Testis (tissue), 3 donors: ENCODE results near the gene EFCAB8. TPM values are rescaled to one million over a fixed set of nuclear protein-coding genes. Genes with fewer than 3 reads are reported as not detected.
"Not testable (repeated sequence)": the region's sequence is repeated elsewhere in the genome, so short reads cannot be mapped to it uniquely, and the experiment has no call there.

Experiments
- DNase-seq: peaks from one replicate; pipeline ENCODE4 v3.0.0-alpha.2; 2019
- H3K27ac ChIP-seq, 2 donors: fragments of 200-600 bp; sonication (generic); one replicate each; pipeline ENCODE4 v1.5.1; 2019
- H3K27me3 ChIP-seq: fragments of 200-600 bp; sonication (generic); one replicate; pipeline ENCODE4 v1.5.1; 2019
- H3K36me3 ChIP-seq: fragments of 200-600 bp; sonication (generic); one replicate; pipeline ENCODE4 v1.5.1; 2017; ENCODE audit warnings: low read depth; ENCODE audit errors: missing control alignments
- H3K4me1 ChIP-seq: fragments of 200-600 bp; sonication (generic); one replicate; pipeline ENCODE4 v1.5.1; 2019
- H3K4me3 ChIP-seq, 2 donors: fragments of 200-600 bp; sonication (generic); one replicate each; pipeline ENCODE4 v1.5.1; 2017 to 2019
- H3K9me3 ChIP-seq: fragments of 200-600 bp; sonication (generic); one replicate; pipeline ENCODE4 v1.5.1; 2017
- CTCF ChIP-seq, 3 experiments: fragments of 450-650 bp in 2 of 3; fragments of 200-600 bp in 1 of 3; sonication (generic) in 1 of 3; IDR thresholded peaks; one replicate each; pipeline ENCODE4 v1.5.1; 2016 to 2019; ENCODE audit warnings: antibody characterized with exemption in 3 of 3, mild to moderate bottlenecking in 2 of 3, moderate library complexity in 1 of 3
- POLR2A ChIP-seq: fragments of 450-650 bp; IDR thresholded peaks from one replicate; pipeline ENCODE4 v1.6.1; 2017; ENCODE audit warnings: antibody characterized with exemption, mild to moderate bottlenecking, moderate library complexity
- WGBS, 2 donors: methylation state at CpG; one replicate each; pipeline ENCODE4 v1.1.5; 2018; 5-methylcytosine and 5-hydroxymethylcytosine counted together
- intact Hi-C: fragments of 100-400 bp; cut with DNase I; formaldehyde crosslinking; loops from one replicate; pipeline ENCODE4 v1.15.1; 2023; ENCODE audit warnings: low total_unique reads
- polyA plus RNA-seq: library from polyadenylated mRNA; stranded (reverse); fragments of 350-450 nt; fragmentation: Illumina TruSeq; extraction: RNeasy Lipid Tissue Mini Kit (QIAGEN cat#74804); gene quantifications from one replicate; pipeline ENCODE4 v1.2.3, GENCODE V29; 2014; ENCODE audit warnings: low read depth, low replicate concordance; ENCODE audit not compliant: insufficient read depth
- total RNA-seq, 2 donors: library from RNA; depleted of rRNA; stranded (reverse); fragments of >200 nt; gene quantifications; one replicate each; pipeline ENCODE4 v1.2.3, GENCODE V29; 2016

EFCAB8 gene
- total and polyA plus RNA-seq, 3 donors from 2014 or later = 4.9 to 9.5 (median 6.3) TPM

- no peak for TF ChIP-seq POLR2A
- no peak for TF ChIP-seq CTCF (IDR thresholded peaks at IDR 0.05)
- intact Hi-C loops = no loop called here
- Histone ChIP-seq H3K27ac (no peak overlapping the region), H3K4me1 (no peaks in the 10 kb centered on the region), H3K36me3 (no peaks in the 10 kb centered on the region), H3K27me3 (no peaks in the 10 kb centered on the region), H3K4me3 (no peak overlapping the region), H3K9me3 (no peaks in the 10 kb centered on the region)
- WGBS, 2 donors = 94 to 95% methylated on average over 13 of the region's 13 CpGs
- no peak for DNase-seq
Observed at GRCh38 chr20:32972181-32973076, 113.7 kb downstream of the EFCAB8 start.

GRCh38 chr20:32973077-32973717, 114.5 kb downstream of the EFCAB8 start:
- Histone ChIP-seq H3K27me3 (no peaks in the 10 kb centered on the region), H3K9me3 (no peaks in the 10 kb centered on the region), H3K4me1 (no peaks in the 10 kb centered on the region), H3K36me3 (no peaks in the 10 kb centered on the region), H3K27ac (no peak overlapping the region), H3K4me3 (no peak overlapping the region)
- no peak for DNase-seq
- TF ChIP-seq CTCF (IDR thresholded peaks at IDR 0.05) = no peak
- no peak for TF ChIP-seq POLR2A
- WGBS, 2 donors = 94% methylated on average over 10 of the region's 10 CpGs
- intact Hi-C loops = no loop called here

- H3K27me3 ChIP-seq, H3K9me3 ChIP-seq, H3K4me1 ChIP-seq, intact Hi-C loops, H3K27ac ChIP-seq, DNase-seq, H3K4me3 ChIP-seq, H3K36me3 ChIP-seq: not testable (repeated sequence)
- WGBS, 2 donors = 80 to 86% methylated on average over 8 to 9 of the region's 9 CpGs
Observed at GRCh38 chr20:32974204-32975064, 115.7 kb downstream of the EFCAB8 start.

GRCh38 chr20:32975121-32975520, 116.4 kb downstream of the EFCAB8 start:
- WGBS, 2 donors = 54 to 68% methylated on average over 4 of the region's 4 CpGs
- DNase-seq, H3K4me1 ChIP-seq, H3K27ac ChIP-seq, H3K4me3 ChIP-seq, H3K36me3 ChIP-seq, intact Hi-C loops, H3K9me3 ChIP-seq, H3K27me3 ChIP-seq: not testable (repeated sequence)

- no peak for DNase-seq
- Histone ChIP-seq H3K9me3 (no peaks in the 10 kb centered on the region), H3K4me3 (no peak overlapping the region), H3K36me3 (no peaks in the 10 kb centered on the region), H3K27ac (no peak overlapping the region), H3K4me1 (no peaks in the 10 kb centered on the region), H3K27me3 (no peaks in the 10 kb centered on the region)
- intact Hi-C loops = no loop called here
- WGBS, 2 donors = 88 to 90% methylated on average over 13 to 15 of the region's 15 CpGs
- TF ChIP-seq CTCF (IDR thresholded peaks at IDR 0.05) (no peak), POLR2A (no peak)
Observed at GRCh38 chr20:32975698-32976674, 117.3 kb downstream of the EFCAB8 start.
